OCI-LY3 (cell line): Measurements from ENCODE around the gene SNX27.

Source experiments
- CTCF ChIP-seq: fragments of 200-600, 300-600 bp; sonication (generic); IDR thresholded peaks from 2 replicates; pipeline ENCODE4 v1.5.1; 2014; ENCODE audit warnings: antibody characterized with exemption, low read length, low read depth
- EZH2phosphoT487 ChIP-seq: fragments of 200-600 bp; shearing (Covaris generic); IDR thresholded peaks from 2 replicates; pipeline ENCODE4 v1.6.1; 2018; ENCODE audit warnings: antibody characterized with exemption, mixed run types, low read depth

GRCh38 chr1:151729966-151730291, 118.1 kb downstream of the SNX27 start:
- TF ChIP-seq CTCF (no peak), EZH2phosphoT487 (no peak)
